ENCODE data around the gene FRYL. TPM values are rescaled to one million over a fixed set of nuclear protein-coding genes. Genes with fewer than 3 reads are reported as not detected.
A peak's percentile ranks its signal among the peaks of the same experiment; 100 is the strongest.

Gene FRYL
- total and polyA plus RNA-seq, 2 of the 13 experiments (the other 11 are each of a cell fraction or from before 2014, with no cell fraction given): 9.7 to 19.6 TPM

DNA sequence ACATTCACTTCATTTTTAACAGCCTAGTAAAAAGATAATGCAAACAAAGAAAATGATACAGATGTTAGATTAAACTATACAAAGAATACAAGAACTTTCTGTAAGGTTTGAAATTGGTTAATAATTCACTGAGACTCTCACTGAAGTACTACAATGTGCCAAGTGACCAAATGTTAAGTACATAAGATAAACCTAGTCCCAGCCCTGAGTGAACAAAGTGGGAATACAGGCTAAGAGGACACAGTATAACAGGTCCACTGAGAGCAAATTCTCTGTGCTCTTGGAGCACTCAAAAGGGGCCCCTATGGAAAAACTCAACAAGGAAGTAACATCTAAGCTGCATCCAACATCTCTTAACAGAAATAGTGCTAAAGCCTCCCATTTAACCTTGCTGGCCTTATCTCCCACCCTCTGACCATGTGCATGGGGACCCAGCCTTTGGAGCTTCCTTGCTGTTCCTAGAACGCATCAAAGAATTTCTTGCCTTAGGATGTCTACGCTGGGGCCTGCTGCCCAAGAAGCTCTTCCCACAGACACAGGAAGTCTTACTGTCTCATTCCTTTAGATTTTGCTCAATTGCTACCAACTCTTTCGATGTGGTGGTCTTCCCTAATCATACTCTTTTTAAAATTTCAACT lies 176.6 kb downstream of the FRYL start (continued):
- TF ChIP-seq ARID5B (CRISPR knock-in tag; IDR thresholded peaks at IDR 0.05) (peak; percentile 51; the same call in 1 of the 2 replicates), HNF4A (CRISPR knock-in tag; IDR thresholded peaks at IDR 0.05) (peak; percentile 55), ZKSCAN8 (CRISPR knock-in tag; IDR thresholded peaks at IDR 0.05; ENCODE audit: borderline replicate concordance) (no peak), FOXA3 (CRISPR knock-in tag; IDR thresholded peaks at IDR 0.05) (0 out of 2 replicates have a peak, but pooled peaks have one; percentile 28), ZFY (CRISPR knock-in tag; IDR thresholded peaks at IDR 0.05) (no peak), ZNF263 (CRISPR knock-in tag; IDR thresholded peaks at IDR 0.05) (peak; percentile 82), YEATS2 (CRISPR knock-in tag; IDR thresholded peaks at IDR 0.05; ENCODE audit: borderline replicate concordance) (no peak), ZNF121 (CRISPR knock-in tag; IDR thresholded peaks at IDR 0.05) (no peak), ISL2 (CRISPR knock-in tag; IDR thresholded peaks at IDR 0.05) (0 out of 2 replicates have a peak, but pooled peaks have one; percentile 43), ZNF644 (CRISPR knock-in tag; IDR thresholded peaks at IDR 0.05; ENCODE audit: low read depth) (0 out of 2 replicates have a peak, but pooled peaks have one; percentile 18), HOXA3 (CRISPR knock-in tag; IDR thresholded peaks at IDR 0.05) (no peak), MXI1 (IDR thresholded peaks at IDR 0.05; ENCODE audit: borderline replicate concordance, low read depth, low read length) (no peak), FOXA1 (IDR thresholded peaks at IDR 0.05) (no peak), FOXA1 (CRISPR knock-in tag; IDR thresholded peaks at IDR 0.05) (peak; percentile 59), TSC22D2 (CRISPR knock-in tag; IDR thresholded peaks at IDR 0.05; ENCODE audit: borderline replicate concordance) (no peak), GATAD2A (CRISPR knock-in tag; IDR thresholded peaks at IDR 0.05) (0 out of 2 replicates have a peak, but pooled peaks have one; percentile 15), SOX13 (IDR thresholded peaks at IDR 0.05) (no peak), SOX13 (CRISPR knock-in tag; conservative IDR thresholded peaks at IDR 0.05 in 1 of 2, IDR thresholded peaks at IDR 0.05 in 1 of 2) (peak in 1 of 2 experiments; percentile 51; a peak in 1 of 4 replicates), ZNF274 (CRISPR knock-in tag; IDR thresholded peaks at IDR 0.05) (no peak), NPAS2 (CRISPR knock-in tag; IDR thresholded peaks at IDR 0.05; ENCODE audit: borderline replicate concordance) (no peak)
- TF ChIP-seq, protein P1, sequence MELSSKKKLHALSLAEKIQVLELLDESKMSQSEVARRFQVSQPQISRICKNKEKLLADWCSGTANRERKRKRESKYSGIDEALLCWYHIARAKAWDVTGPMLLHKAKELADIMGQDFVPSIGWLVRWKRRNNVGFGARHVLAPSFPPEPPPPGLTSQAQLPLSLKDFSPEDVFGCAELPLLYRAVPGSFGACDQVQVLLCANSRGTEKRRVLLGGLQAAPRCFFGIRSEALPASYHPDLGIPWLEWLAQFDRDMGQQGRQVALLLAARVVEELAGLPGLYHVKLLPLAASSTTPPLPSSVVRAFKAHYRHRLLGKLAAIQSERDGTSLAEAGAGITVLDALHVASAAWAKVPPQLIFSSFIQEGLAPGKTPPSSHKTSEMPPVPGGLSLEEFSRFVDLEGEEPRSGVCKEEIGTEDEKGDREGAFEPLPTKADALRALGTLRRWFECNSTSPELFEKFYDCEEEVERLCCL (CRISPR knock-in tag; IDR thresholded peaks at IDR 0.05; ENCODE audit: borderline replicate concordance): no peak
- TF ChIP-seq, protein P2, sequence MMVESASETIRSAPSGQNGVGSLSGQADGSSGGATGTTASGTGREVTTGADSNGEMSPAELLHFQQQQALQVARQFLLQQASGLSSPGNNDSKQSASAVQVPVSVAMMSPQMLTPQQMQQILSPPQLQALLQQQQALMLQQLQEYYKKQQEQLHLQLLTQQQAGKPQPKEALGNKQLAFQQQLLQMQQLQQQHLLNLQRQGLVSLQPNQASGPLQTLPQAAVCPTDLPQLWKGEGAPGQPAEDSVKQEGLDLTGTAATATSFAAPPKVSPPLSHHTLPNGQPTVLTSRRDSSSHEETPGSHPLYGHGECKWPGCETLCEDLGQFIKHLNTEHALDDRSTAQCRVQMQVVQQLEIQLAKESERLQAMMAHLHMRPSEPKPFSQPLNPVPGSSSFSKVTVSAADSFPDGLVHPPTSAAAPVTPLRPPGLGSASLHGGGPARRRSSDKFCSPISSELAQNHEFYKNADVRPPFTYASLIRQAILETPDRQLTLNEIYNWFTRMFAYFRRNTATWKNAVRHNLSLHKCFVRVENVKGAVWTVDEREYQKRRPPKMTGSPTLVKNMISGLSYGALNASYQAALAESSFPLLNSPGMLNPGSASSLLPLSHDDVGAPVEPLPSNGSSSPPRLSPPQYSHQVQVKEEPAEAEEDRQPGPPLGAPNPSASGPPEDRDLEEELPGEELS (CRISPR knock-in tag; IDR thresholded peaks at IDR 0.05): 0 out of 2 replicates have a peak, but pooled peaks have one; percentile 46
- TF ChIP-seq, protein P3, sequence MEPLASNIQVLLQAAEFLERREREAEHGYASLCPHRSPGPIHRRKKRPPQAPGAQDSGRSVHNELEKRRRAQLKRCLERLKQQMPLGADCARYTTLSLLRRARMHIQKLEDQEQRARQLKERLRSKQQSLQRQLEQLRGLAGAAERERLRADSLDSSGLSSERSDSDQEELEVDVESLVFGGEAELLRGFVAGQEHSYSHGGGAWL (CRISPR knock-in tag; IDR thresholded peaks at IDR 0.05): no peak

Data from HepG2 (cell line).